Measurements from ENCODE around the gene MAOB.

Gene MAOB

GRCh38 chrX:43815209-43815608 lies 67.0 kb downstream of the MAOB start:
- H3K27ac Mint-ChIP-seq: no peak overlapping the region
- no peaks in the 10 kb centered on the region for H3K27me3 Mint-ChIP-seq (ENCODE audit: low read depth, poor library complexity)
- H3K4me1 Mint-ChIP-seq: no peaks in the 10 kb centered on the region
- no peak overlapping the region for H3K4me3 Mint-ChIP-seq
- no peak for DNase-seq
- TF ChIP-seq, protein P1, sequence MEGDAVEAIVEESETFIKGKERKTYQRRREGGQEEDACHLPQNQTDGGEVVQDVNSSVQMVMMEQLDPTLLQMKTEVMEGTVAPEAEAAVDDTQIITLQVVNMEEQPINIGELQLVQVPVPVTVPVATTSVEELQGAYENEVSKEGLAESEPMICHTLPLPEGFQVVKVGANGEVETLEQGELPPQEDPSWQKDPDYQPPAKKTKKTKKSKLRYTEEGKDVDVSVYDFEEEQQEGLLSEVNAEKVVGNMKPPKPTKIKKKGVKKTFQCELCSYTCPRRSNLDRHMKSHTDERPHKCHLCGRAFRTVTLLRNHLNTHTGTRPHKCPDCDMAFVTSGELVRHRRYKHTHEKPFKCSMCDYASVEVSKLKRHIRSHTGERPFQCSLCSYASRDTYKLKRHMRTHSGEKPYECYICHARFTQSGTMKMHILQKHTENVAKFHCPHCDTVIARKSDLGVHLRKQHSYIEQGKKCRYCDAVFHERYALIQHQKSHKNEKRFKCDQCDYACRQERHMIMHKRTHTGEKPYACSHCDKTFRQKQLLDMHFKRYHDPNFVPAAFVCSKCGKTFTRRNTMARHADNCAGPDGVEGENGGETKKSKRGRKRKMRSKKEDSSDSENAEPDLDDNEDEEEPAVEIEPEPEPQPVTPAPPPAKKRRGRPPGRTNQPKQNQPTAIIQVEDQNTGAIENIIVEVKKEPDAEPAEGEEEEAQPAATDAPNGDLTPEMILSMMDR (IDR thresholded peaks at IDR 0.05): no peak
- H3K36me3 Mint-ChIP-seq (ENCODE audit: low read depth): no peaks in the 10 kb centered on the region
- peaks cover 20% of the 10 kb centered on the region for H3K9me3 Mint-ChIP-seq

DNA sequence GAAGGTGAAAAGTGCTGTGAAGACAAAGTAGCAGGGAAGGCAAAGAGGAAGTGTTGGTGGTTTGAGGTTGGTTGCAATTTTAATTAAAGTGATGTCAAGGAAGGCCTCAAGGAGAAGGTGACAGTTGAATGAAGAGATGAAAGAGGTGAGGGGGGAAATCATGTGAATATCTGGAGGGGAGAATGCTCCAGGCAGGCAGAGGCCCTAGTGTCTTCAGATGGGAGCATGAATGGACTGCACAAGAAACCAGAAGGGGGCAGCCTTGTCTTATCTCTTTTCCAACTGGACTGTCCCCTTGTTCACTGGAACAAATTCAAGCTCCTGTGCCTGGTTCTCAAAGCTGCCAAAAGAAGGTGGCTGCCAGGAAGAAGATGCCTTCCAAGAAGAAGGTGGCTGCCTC lies 68.4 kb downstream of the MAOB start:
- Mint-ChIP-seq H3K4me1 (no peaks in the 10 kb centered on the region), H3K4me3 (no peak overlapping the region), H3K36me3 (ENCODE audit: low read depth) (no peaks in the 10 kb centered on the region), H3K27ac (no peak overlapping the region), H3K9me3 (peaks cover 21% of the 10 kb centered on the region), H3K27me3 (ENCODE audit: low read depth, poor library complexity) (no peaks in the 10 kb centered on the region)
- TF ChIP-seq, protein P1 (IDR thresholded peaks at IDR 0.05): no peak
- peak; percentile 12 for DNase-seq

DNA sequence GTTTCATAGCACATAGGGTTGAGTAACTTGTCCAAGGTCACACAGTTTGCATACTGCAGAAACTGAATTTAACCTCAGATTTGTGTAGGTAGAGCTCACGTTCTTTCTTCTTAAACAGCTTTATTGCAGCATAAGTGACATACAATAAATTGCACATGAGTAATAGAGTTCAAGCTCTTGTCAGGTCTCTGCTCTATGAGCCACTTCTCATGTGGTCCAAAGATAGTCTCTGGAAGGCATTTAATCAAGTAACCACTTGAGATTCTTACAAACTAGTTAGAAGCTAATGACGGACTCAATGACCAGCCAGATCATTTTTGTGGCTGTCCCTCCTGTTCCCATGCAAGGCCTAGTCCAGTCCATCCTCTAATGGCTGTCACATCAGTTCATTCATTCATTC lies 68.9 kb downstream of the MAOB start:
- H3K9me3 Mint-ChIP-seq: peaks cover 17% of the 10 kb centered on the region
- no peak overlapping the region for H3K4me3 Mint-ChIP-seq
- H3K27me3 Mint-ChIP-seq (ENCODE audit: low read depth, poor library complexity): no peaks in the 10 kb centered on the region
- H3K27ac Mint-ChIP-seq: no peak overlapping the region
- no peaks in the 10 kb centered on the region for H3K36me3 Mint-ChIP-seq (ENCODE audit: low read depth)
- DNase-seq: no peak
- TF ChIP-seq, protein P1 (IDR thresholded peaks at IDR 0.05): no peak
- H3K4me1 Mint-ChIP-seq: no peaks in the 10 kb centered on the region

DNA sequence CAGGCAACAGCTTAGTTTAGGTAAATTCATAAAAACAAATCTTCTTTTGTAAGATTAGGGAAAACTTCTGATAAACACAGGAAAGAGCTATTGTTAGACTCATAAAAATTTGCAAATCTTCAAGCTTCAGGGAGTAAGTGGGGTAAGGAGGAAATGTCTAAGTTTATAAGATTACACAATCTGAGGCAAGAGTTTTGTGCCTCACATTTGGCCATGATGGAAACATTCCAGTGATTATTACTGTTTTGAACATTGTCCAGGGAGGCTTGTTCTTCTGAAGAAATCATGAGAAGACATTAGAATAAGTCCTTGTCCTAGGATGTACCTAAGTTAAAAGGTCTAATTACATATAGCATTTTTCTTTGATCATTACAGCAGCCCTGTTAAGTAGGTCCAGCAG lies 72.8 kb downstream of the MAOB start:
- Mint-ChIP-seq H3K9me3 (peaks cover 16% of the 10 kb centered on the region), H3K4me1 (no peaks in the 10 kb centered on the region), H3K4me3 (no peak overlapping the region), H3K27me3 (ENCODE audit: low read depth, poor library complexity) (peaks cover 4% of the 10 kb centered on the region), H3K36me3 (ENCODE audit: low read depth) (no peaks in the 10 kb centered on the region), H3K27ac (no peak overlapping the region)
- TF ChIP-seq, protein P1 (IDR thresholded peaks at IDR 0.05): no peak
- DNase-seq: no peak

- peaks cover 4% of the 10 kb centered on the region for H3K27me3 Mint-ChIP-seq (ENCODE audit: low read depth, poor library complexity)
- no peaks in the 10 kb centered on the region for H3K4me1 Mint-ChIP-seq
- H3K36me3 Mint-ChIP-seq (ENCODE audit: low read depth): no peaks in the 10 kb centered on the region
- H3K27ac Mint-ChIP-seq: no peak overlapping the region
- TF ChIP-seq, protein P1 (IDR thresholded peaks at IDR 0.05): no peak
- H3K4me3 Mint-ChIP-seq: no peak overlapping the region
- no peak for DNase-seq
- peaks cover 16% of the 10 kb centered on the region for H3K9me3 Mint-ChIP-seq
These were observed 74.0 kb downstream of the MAOB start for GRCh38 chrX:43808231-43808630.

GRCh38 chrX:43805579-43805978 lies 76.7 kb downstream of the MAOB start:
- peak overlapping the region; percentile 34 for H3K27ac Mint-ChIP-seq

More at GRCh38 chrX:43805579-43805978, 76.7 kb downstream of the MAOB start:
- Mint-ChIP-seq H3K4me3 (no peak overlapping the region), H3K9me3 (peaks cover 14% of the 10 kb centered on the region), H3K4me1 (no peaks in the 10 kb centered on the region), H3K27me3 (ENCODE audit: low read depth, poor library complexity) (peaks cover 4% of the 10 kb centered on the region), H3K36me3 (ENCODE audit: low read depth) (no peaks in the 10 kb centered on the region)
- no peak for DNase-seq
- TF ChIP-seq, protein P1 (IDR thresholded peaks at IDR 0.05): no peak

Measured in nephron progenitor cell (in vitro differentiated cells).